SK-N-SH (cell line): ENCODE measurements around the gene CYP2W1. TPM values are rescaled to one million over a fixed set of nuclear protein-coding genes. Genes with fewer than 3 reads are reported as not detected.
A peak's percentile ranks its signal among the peaks of the same experiment; 100 is the strongest.

Source experiments
- CTCF ChIA-PET: fragments of 300-600, 350-600 bp; formaldehyde crosslinking; extraction: SDS; loops from one replicate; lab custom pipeline; 2021; lab: Yijun Ruan, JAX
- POLR2A ChIA-PET: fragments of 350-600 bp; sonication (Branson Sonifier 250); formaldehyde crosslinking; extraction: SDS; loops from one replicate; lab custom pipeline; 2020; ENCODE audit warnings: antibody characterized with exemption, inconsistent platforms; lab: Yijun Ruan, JAX
- DNase-seq: peaks from one replicate; pipeline ENCODE4 v3.0.0; 2012
- H2AFZ ChIP-seq: fragments of 200-600 bp; sonication (generic); 2 replicates; pipeline ENCODE4 v1.8.1; 2016; ENCODE audit warnings: antibody characterized with exemption, mild to moderate bottlenecking, low read depth
- H3F3A ChIP-seq: fragments of 200-600 bp; sonication (generic); replicated peaks from 2 replicates; pipeline ENCODE3; 2016; ENCODE audit warnings: antibody characterized with exemption, mild to moderate bottlenecking; ENCODE audit not compliant: insufficient read depth
- H3K27ac ChIP-seq, 2 experiments: fragments of 200-500 bp in 1 of 2; fragments of 200-600 bp in 1 of 2; sonication (Bioruptor generic) in 1 of 2; sonication (generic), shearing (Covaris generic) in 1 of 2; 2 replicates each; pipeline versions ENCODE4 v1.5.1 to v1.6.1; 2014 to 2016; ENCODE audit warnings: low read depth in 2 of 2, inconsistent platforms in 1 of 2, low read length in 1 of 2, mild to moderate bottlenecking in 1 of 2, mixed read lengths in 1 of 2
- H3K27me3 ChIP-seq: fragments of 200-600 bp; sonication (generic), shearing (Covaris generic); 2 replicates; pipeline ENCODE4 v1.6.1; 2016; ENCODE audit warnings: mixed run types; ENCODE audit not compliant: insufficient read depth
- H3K36me3 ChIP-seq, 2 experiments: fragments of 200-500 bp in 1 of 2; fragments of 200-600 bp in 1 of 2; sonication (Bioruptor generic) in 1 of 2; sonication (generic) in 1 of 2; replicated peaks in 1 of 2; 2 replicates each; pipeline versions ENCODE3 to v1.5.1; 2014 to 2016; ENCODE audit warnings: low read length in 1 of 2, mild to moderate bottlenecking in 1 of 2; ENCODE audit not compliant: insufficient read depth in 2 of 2, control insufficient read depth in 1 of 2
- H3K4me1 ChIP-seq, 2 experiments: fragments of 200-500 bp in 1 of 2; fragments of 200-600 bp in 1 of 2; sonication (Bioruptor generic) in 1 of 2; sonication (generic), shearing (Covaris generic) in 1 of 2; 2 replicates each; pipeline versions ENCODE4 v1.5.1 to v1.6.1; 2014 to 2016; ENCODE audit warnings: low read depth in 1 of 2, low read length in 1 of 2, mixed run types in 1 of 2; ENCODE audit not compliant: insufficient read depth in 2 of 2, control insufficient read depth in 1 of 2
- H3K4me2 ChIP-seq: fragments of 200-600 bp; sonication (generic), shearing (Covaris generic); 2 replicates; pipeline ENCODE4 v1.6.1; 2017; ENCODE audit warnings: mixed run types
- H3K4me3 ChIP-seq, 2 experiments: fragments of 200-500 bp in 1 of 2; fragments of 200-600 bp in 1 of 2; sonication (Bioruptor generic) in 1 of 2; sonication (generic), shearing (Covaris generic) in 1 of 2; 2 replicates each; pipeline versions ENCODE4 v1.5.1 to v1.8.1; 2014 to 2016; ENCODE audit warnings: low read depth in 2 of 2, inconsistent platforms in 1 of 2, low read length in 1 of 2, mild to moderate bottlenecking in 1 of 2, mixed read lengths in 1 of 2, moderate library complexity in 1 of 2
- H3K79me2 ChIP-seq: fragments of 200-600 bp; sonication (generic); 2 replicates; pipeline ENCODE4 v1.8.1; 2017; ENCODE audit warnings: mild to moderate bottlenecking; ENCODE audit not compliant: insufficient read depth
- H3K9ac ChIP-seq: fragments of 200-600 bp; sonication (generic); 2 replicates; pipeline ENCODE4 v1.6.1; 2017; ENCODE audit warnings: mixed run types
- H3K9me2 ChIP-seq: fragments of 200-600 bp; sonication (generic); 2 replicates; pipeline ENCODE4 v1.6.1; 2017; ENCODE audit warnings: mixed run types
- H3K9me3 ChIP-seq: fragments of 200-600 bp; sonication (generic); 2 replicates; pipeline ENCODE4 v1.6.1; 2017; ENCODE audit warnings: mixed run types, mild to moderate bottlenecking, moderate library complexity
- H4K20me1 ChIP-seq: fragments of 200-600 bp; sonication (generic); 2 replicates; pipeline ENCODE4 v1.6.1; 2017; ENCODE audit warnings: mild to moderate bottlenecking, mixed run types; ENCODE audit not compliant: insufficient read depth
- CHD2 ChIP-seq: fragments of 150-350 bp; IDR thresholded peaks from 2 replicates; pipeline ENCODE4 v1.6.1; 2018; ENCODE audit warnings: low read length; ENCODE audit not compliant: partially characterized antibody
- EZH2phosphoT487 ChIP-seq: fragments of 200-600 bp; sonication (generic); IDR thresholded peaks from 2 replicates; pipeline ENCODE4 v1.6.1; 2017; ENCODE audit warnings: low read depth, mixed run types, mild to moderate bottlenecking, antibody characterized with exemption, moderate library complexity, borderline replicate concordance
- FOSL2 ChIP-seq: IDR thresholded peaks from 2 replicates; pipeline ENCODE4 v1.4.0; 2012; ENCODE audit warnings: low read depth, mild to moderate bottlenecking, moderate library complexity, borderline replicate concordance
- MEF2A ChIP-seq: IDR thresholded peaks from 2 replicates; pipeline ENCODE4 v1.4.0; 2012; ENCODE audit warnings: low read depth, borderline replicate concordance
- MXI1 ChIP-seq: IDR thresholded peaks from 2 replicates; pipeline ENCODE4 v1.6.1; 2012; ENCODE audit warnings: mild to moderate bottlenecking, low read depth, low read length, improper control_type of control experiment
- NFIC ChIP-seq: IDR thresholded peaks from 2 replicates; pipeline ENCODE4 v1.4.0; 2012; ENCODE audit warnings: borderline replicate concordance
- RAD21 ChIP-seq: IDR thresholded peaks from 2 replicates; pipeline ENCODE4 v1.6.1; 2012; ENCODE audit warnings: mild to moderate bottlenecking, low read length
- RCOR1 ChIP-seq: fragments of 150-350 bp; IDR thresholded peaks from 2 replicates; pipeline ENCODE4 v1.6.1; 2017; ENCODE audit warnings: antibody characterized with exemption, low read length
- WGBS: methylation state at CpG from one replicate; pipeline ENCODE4 v1.1.6; 2017; ENCODE audit warnings: low lambda C conversion rate; 5-methylcytosine and 5-hydroxymethylcytosine counted together
- polyA plus RNA-seq, 3 experiments: library from polyadenylated mRNA; depleted of rRNA; stranded (reverse); fragments of >200 nt; gene quantifications; 2 replicates each; pipeline ENCODE4 v1.2.3, GENCODE V29; 2012
- TF ChIP-seq, protein P1 (sequence below): IDR thresholded peaks from 2 replicates; pipeline ENCODE4 v1.4.0; 2012; ENCODE audit warnings: low read depth, borderline replicate concordance
- TF ChIP-seq, protein P2 (sequence below): IDR thresholded peaks from 2 replicates; pipeline ENCODE4 v1.4.0; 2012; ENCODE audit warnings: low read depth

Gene CYP2W1
- polyA plus RNA-seq, 1 of the 3 experiments (the other 2 are of a cell fraction) = 0.10 TPM

DNA sequence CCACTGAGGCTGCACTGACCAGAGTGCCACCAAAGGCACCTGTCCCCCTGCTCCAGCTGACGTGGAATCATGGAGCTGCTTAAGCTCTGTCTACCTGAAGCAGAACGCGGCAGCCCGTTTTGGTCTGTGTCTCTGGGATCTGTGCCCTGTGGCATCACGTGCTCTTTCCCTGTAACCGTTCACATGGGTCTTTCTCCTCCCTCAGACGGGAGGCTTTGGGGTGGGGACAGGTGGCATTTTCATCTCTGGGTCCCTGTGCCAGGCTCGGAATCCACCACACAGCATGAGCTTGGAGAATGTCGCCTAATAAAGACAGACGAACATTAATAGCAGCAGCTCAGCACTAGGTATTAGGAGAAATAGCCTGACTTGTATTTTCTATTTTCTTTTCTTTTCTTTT, 26.9 kb upstream of the CYP2W1 start:
- Histone ChIP-seq H3K27me3 (peaks cover 11% of the 10 kb centered on the region; the same call in 1 of the 2 replicates), H3F3A (no peaks in the 10 kb centered on the region), H2AFZ (no peak overlapping the region), H3K9me2 (no peaks in the 10 kb centered on the region), H3K4me2 (no peak overlapping the region), H3K9ac (no peak overlapping the region), H3K4me1 (peaks cover 0 to 4% of the 10 kb centered on the region in 2 experiments; a peak in 1 of 4 replicates), H3K27ac (no peak overlapping the region), H3K36me3 (no peaks in the 10 kb centered on the region), H3K9me3 (no peaks in the 10 kb centered on the region), H3K79me2 (no peaks in the 10 kb centered on the region), H4K20me1 (0 out of 2 replicates have a peak, but pooled peaks cover 7% of the 10 kb centered on the region), H3K4me3 (no peak overlapping the region)
- 81% methylated on average over 7 of the region's 10 CpGs for WGBS
- TF ChIP-seq NFIC = no peak
- DNase-seq = peak; percentile 20
- ChIA-PET CTCF (interaction anchor here (0.8 to 11.7 kb wide), 6 partner anchors 9 to 47 kb away, joined by 3 to 99 read pairs (median 4); no protein-coding TSS in a partner anchor), POLR2A (interaction anchor here (0.7 kb wide), 1 partner anchor 49 kb away, joined by 3 read pairs; no protein-coding TSS in a partner anchor)

DNA sequence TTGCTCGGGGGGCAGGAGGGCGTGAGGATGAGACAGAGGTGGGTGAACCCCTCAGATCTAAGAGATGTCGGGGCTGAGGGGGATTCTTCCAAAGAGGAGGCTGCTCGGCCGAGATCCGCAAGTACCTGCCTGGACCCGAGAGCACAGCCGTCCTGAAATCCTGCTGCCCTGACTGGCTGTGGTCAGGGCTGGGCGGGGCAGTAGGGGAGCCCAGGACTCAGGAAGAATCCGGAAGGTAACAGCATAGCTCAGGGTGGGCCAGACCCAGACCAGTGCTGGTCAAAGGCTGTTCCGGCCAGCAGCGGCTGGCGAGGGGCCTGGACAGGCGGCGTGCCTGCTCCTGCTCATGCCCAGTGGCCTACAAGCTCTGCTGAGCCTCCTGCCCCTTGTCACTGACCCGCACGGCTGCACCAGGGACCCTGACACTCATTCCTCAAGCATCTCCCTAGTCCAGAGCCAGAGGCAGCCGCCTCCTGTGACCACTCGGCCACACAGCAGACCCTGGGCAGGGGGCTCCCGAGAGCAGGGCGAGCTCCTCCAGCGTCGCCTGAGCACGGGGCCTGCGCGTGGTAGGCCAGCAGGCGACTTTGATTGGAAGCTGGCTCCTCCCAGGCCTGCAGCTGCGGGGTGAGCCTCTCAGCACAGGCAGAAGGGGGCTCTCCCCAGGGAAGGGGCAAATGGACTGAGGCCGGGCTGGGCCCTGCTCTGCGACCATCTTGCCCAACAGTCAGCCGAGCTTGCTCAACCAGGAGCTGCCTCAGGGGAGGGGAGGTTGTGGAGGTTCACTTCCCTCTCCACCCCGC, 25.4 kb upstream of the CYP2W1 start:
- no peak overlapping the region for H2AFZ ChIP-seq
- POLR2A ChIA-PET = no interaction called here
- H3K27me3 ChIP-seq = peaks cover 11% of the 10 kb centered on the region; the same call in 1 of the 2 replicates
- H3K9ac ChIP-seq = no peak overlapping the region
- peaks cover 0 to 4% of the 10 kb centered on the region in 2 experiments; a peak in 1 of 4 replicates for H3K4me1 ChIP-seq
- no peaks in the 10 kb centered on the region for H3K79me2 ChIP-seq
- no peaks in the 10 kb centered on the region for H3K9me3 ChIP-seq
- no peak overlapping the region for H3K4me3 ChIP-seq
- no peak overlapping the region for H3K4me2 ChIP-seq
- CTCF ChIA-PET = interaction anchor here (0.7 to 11.7 kb wide), 11 partner anchors 12 to 218 kb away, joined by 3 to 99 read pairs (median 3); partner anchors contain the start of genes COX19 and GPR146
- DNase-seq = peak; percentile 34
- H3F3A ChIP-seq = no peaks in the 10 kb centered on the region
- 87% methylated on average over 20 of the region's 32 CpGs for WGBS
- H4K20me1 ChIP-seq = 0 out of 2 replicates have a peak, but pooled peaks cover 7% of the 10 kb centered on the region
- TF ChIP-seq FOSL2 (no peak), RAD21 (no peak), MEF2A (no peak), EZH2phosphoT487 (no peak), RCOR1 (no peak), CHD2 (no peak), MXI1 (no peak)
- TF ChIP-seq, protein P1, sequence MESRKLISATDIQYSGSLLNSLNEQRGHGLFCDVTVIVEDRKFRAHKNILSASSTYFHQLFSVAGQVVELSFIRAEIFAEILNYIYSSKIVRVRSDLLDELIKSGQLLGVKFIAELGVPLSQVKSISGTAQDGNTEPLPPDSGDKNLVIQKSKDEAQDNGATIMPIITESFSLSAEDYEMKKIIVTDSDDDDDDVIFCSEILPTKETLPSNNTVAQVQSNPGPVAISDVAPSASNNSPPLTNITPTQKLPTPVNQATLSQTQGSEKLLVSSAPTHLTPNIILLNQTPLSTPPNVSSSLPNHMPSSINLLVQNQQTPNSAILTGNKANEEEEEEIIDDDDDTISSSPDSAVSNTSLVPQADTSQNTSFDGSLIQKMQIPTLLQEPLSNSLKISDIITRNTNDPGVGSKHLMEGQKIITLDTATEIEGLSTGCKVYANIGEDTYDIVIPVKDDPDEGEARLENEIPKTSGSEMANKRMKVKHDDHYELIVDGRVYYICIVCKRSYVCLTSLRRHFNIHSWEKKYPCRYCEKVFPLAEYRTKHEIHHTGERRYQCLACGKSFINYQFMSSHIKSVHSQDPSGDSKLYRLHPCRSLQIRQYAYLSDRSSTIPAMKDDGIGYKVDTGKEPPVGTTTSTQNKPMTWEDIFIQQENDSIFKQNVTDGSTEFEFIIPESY = no peak
- TF ChIP-seq, protein P2, sequence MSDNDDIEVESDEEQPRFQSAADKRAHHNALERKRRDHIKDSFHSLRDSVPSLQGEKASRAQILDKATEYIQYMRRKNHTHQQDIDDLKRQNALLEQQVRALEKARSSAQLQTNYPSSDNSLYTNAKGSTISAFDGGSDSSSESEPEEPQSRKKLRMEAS = no peak
- no peak overlapping the region for H3K27ac ChIP-seq
- no peaks in the 10 kb centered on the region for H3K36me3 ChIP-seq
- H3K9me2 ChIP-seq = no peaks in the 10 kb centered on the region
